ENCODE measurements around the gene NCOR1.
"Not testable (repeated sequence)": the region's sequence is repeated elsewhere in the genome, so short reads cannot be mapped to it uniquely, and the experiment has no call there.

DNA sequence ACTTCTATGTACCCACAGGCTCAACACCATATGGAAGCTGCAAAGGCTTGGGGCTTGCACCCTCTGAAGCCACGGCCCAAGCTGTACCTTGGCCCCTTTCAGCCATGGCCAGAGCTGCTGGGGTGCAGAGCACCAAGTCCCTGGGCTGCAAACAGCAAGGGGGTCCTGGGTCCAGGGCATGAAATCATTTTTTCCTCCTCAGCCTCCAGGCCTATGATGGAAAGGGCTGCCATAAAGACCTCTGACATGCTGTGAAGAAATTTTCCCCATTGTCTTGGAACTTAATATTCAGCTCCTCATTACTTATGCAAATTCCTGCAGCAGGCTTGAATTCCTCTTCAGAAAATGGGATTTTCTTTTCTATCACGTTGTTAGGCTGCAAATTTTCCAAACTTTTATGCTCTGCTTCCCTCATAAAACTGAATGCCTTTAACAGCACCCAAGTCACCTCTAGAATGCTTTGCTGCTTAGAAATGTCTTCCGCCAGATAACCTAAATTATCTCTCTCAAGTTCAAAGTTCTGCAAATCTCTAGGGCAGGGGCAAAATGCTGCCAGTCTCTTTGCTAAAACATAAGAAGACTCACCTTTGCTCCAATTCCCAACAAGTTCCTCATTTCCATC is 100.1 kb downstream of the NCOR1 start:
- TF ChIP-seq, protein P1, sequence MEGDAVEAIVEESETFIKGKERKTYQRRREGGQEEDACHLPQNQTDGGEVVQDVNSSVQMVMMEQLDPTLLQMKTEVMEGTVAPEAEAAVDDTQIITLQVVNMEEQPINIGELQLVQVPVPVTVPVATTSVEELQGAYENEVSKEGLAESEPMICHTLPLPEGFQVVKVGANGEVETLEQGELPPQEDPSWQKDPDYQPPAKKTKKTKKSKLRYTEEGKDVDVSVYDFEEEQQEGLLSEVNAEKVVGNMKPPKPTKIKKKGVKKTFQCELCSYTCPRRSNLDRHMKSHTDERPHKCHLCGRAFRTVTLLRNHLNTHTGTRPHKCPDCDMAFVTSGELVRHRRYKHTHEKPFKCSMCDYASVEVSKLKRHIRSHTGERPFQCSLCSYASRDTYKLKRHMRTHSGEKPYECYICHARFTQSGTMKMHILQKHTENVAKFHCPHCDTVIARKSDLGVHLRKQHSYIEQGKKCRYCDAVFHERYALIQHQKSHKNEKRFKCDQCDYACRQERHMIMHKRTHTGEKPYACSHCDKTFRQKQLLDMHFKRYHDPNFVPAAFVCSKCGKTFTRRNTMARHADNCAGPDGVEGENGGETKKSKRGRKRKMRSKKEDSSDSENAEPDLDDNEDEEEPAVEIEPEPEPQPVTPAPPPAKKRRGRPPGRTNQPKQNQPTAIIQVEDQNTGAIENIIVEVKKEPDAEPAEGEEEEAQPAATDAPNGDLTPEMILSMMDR (conservative IDR thresholded peaks at IDR 0.05) = not testable (repeated sequence)
- not testable (repeated sequence) for TF ChIP-seq ZFX (IDR thresholded peaks at IDR 0.05)

Measured in C4-2B (cell line).